Right ventricle myocardium inferior (tissue), 1 donor: ENCODE measurements around the gene RPS18. TPM values are rescaled to one million over a fixed set of nuclear protein-coding genes. Genes with fewer than 3 reads are reported as not detected.
A peak's percentile ranks its signal among the peaks of the same experiment; 100 is the strongest.

Experiments used
- ATAC-seq: fragments of 200-7000 bp; cut with Tn5 transposase; one replicate; pipeline ENCODE4 v1.9.1; 2020; ENCODE audit warnings: mild to moderate bottlenecking, moderate library complexity
- DNase-seq: peaks from one replicate; pipeline ENCODE4 v3.0.0; 2021; ENCODE audit errors: missing footprints
- intact Hi-C: fragments of 100-400 bp; cut with DNase I; formaldehyde crosslinking; loops from one replicate; pipeline ENCODE4 v1.11.0; 2022
- total RNA-seq: library from RNA; stranded (reverse); fragmentation: NEBNext Ultra II Directional; extraction: Animal tissue kit (Norgen Biotek cat#: 25700); gene quantifications from one replicate; pipeline ENCODE4 v1.2.1, GENCODE V29; 2021
- donor health status: DM: no; HTN: yes; CAD: no; lungs with severe emphysema.

The RPS18 gene
- total RNA-seq, 1 donor from 2014 or later: 1,075 TPM

GRCh38 chr6:33286946-33287914, 15.4 kb downstream of the RPS18 start:
- no peak for ATAC-seq
- intact Hi-C loops: loop anchor here (10.0 kb wide), 1 partner anchor 128 kb away; the partner anchor contains the start of genes CUTA and PHF1
- no peak for DNase-seq

- no peak for ATAC-seq
- intact Hi-C loops: loop anchor here (10.0 kb wide), 1 partner anchor 126 kb away; the partner anchor contains the start of genes CUTA and PHF1
- DNase-seq: no peak
Observed at GRCh38 chr6:33288141-33288920, 16.5 kb downstream of the RPS18 start.

GRCh38 chr6:33288921-33289783, 17.3 kb downstream of the RPS18 start, which contains the start of the genes PFDN6 and WDR46:
PFDN6 (plus strand) TSS chr6:33289601; CDS start chr6:33289857, 256 bp downstream.
WDR46 (minus strand) TSS chr6:33289239; CDS start chr6:33289170, 69 bp downstream.
- intact Hi-C loops: loop anchor here (10.0 kb wide), 1 partner anchor 126 kb away; the partner anchor contains the start of genes CUTA and PHF1
- ATAC-seq (peak; percentile 95), DNase-seq (peak; percentile 86)

- intact Hi-C loops: loop anchor here (10.0 kb wide), 1 partner anchor 125 kb away; the partner anchor contains the start of genes CUTA and PHF1
- DNase-seq (no peak), ATAC-seq (no peak)
Observed at GRCh38 chr6:33289784-33290315, 18.0 kb downstream of the RPS18 start.

GRCh38 chr6:33290459-33290858, 18.6 kb downstream of the RPS18 start:
- ATAC-seq (no peak), DNase-seq (no peak)
- intact Hi-C loops: no loop called here

GRCh38 chr6:33292996-33293682, 21.3 kb downstream of the RPS18 start:
- intact Hi-C loops: no loop called here
- ATAC-seq: no peak
- no peak for DNase-seq

GRCh38 chr6:33294086-33294823, 22.4 kb downstream of the RPS18 start:
- DNase-seq: no peak
- ATAC-seq: no peak
- intact Hi-C loops: no loop called here

- intact Hi-C loops: no loop called here
- no peak for ATAC-seq
- DNase-seq: no peak
Observed at GRCh38 chr6:33295621-33296369, 23.9 kb downstream of the RPS18 start.

GRCh38 chr6:33296797-33297405, 25.0 kb downstream of the RPS18 start:
- intact Hi-C loops: no loop called here
- ATAC-seq (no peak), DNase-seq (no peak)

GRCh38 chr6:33297406-33297955, 25.6 kb downstream of the RPS18 start:
- DNase-seq (peak; percentile 82), ATAC-seq (no peak)

GRCh38 chr6:33297956-33298772, 26.3 kb downstream of the RPS18 start:
- peak; percentile 49 for ATAC-seq

More at GRCh38 chr6:33297406-33297955, 25.6 kb downstream of the RPS18 start:
- intact Hi-C loops: no loop called here

GRCh38 chr6:33298773-33299236, 26.9 kb downstream of the RPS18 start, which contains the start of gene RGL2:
RGL2 (minus strand) TSS chr6:33298942; CDS start chr6:33298610, 332 bp downstream.
- intact Hi-C loops: loop anchor here (2.0 kb wide), 1 partner anchor 16 kb away; the partner anchor contains the start of gene TAPBP
- DNase-seq: peak; percentile 95
- peak; percentile 80 for ATAC-seq

More at GRCh38 chr6:33297956-33298772, 26.3 kb downstream of the RPS18 start:
- no peak for DNase-seq
- intact Hi-C loops: loop anchor here (2.0 kb wide), 1 partner anchor 17 kb away; the partner anchor contains the start of gene TAPBP

GRCh38 chr6:33299237-33299944, 27.5 kb downstream of the RPS18 start:
- peak; percentile 95 for DNase-seq
- intact Hi-C loops: loop anchor here (2.0 kb wide), 1 partner anchor 15 kb away; the partner anchor contains the start of gene TAPBP
- peak; percentile 81 for ATAC-seq
